GM18505 (cell line): ENCODE measurements around the gene PRRC2C.

Experiments
- ATAC-seq: cut with Tn5 transposase; IDR thresholded peaks from one replicate; pipeline ENCODE4 v1.9.1; 2021; ENCODE audit not compliant: unreplicated experiment
- POLR2A ChIP-seq: IDR thresholded peaks from 4 replicates; pipeline ENCODE4 v1.6.1; 2011; ENCODE audit warnings: borderline replicate concordance; ENCODE audit not compliant: insufficient read depth, insufficient read length; ENCODE audit errors: extremely low read depth

PRRC2C gene

GRCh38 chr1:171477804-171478203, 7.5 kb upstream of the PRRC2C start:
- TF ChIP-seq POLR2A, result no peak
- ATAC-seq, result no peak

GRCh38 chr1:171480035-171480434, 5.3 kb upstream of the PRRC2C start:
- no peak for ATAC-seq
- no peak for TF ChIP-seq POLR2A

- ATAC-seq, result peak; percentile 59
- no peak for TF ChIP-seq POLR2A
Observed at GRCh38 chr1:171484760-171485374, 463 bp upstream of the PRRC2C start.

GRCh38 chr1:171486048-171486519, 754 bp downstream of the PRRC2C start:
- TF ChIP-seq POLR2A, result no peak
- ATAC-seq, result peak; percentile 30

GRCh38 chr1:171487038-171487437, 1.7 kb downstream of the PRRC2C start:
- no peak for ATAC-seq
- TF ChIP-seq POLR2A, result no peak

- no peak for TF ChIP-seq POLR2A
- no peak for ATAC-seq
Observed at GRCh38 chr1:171488190-171488929, 3.0 kb downstream of the PRRC2C start.

- no peak for ATAC-seq
- no peak for TF ChIP-seq POLR2A
Observed at GRCh38 chr1:171494076-171494475, 8.7 kb downstream of the PRRC2C start.

- ATAC-seq, result no peak
- TF ChIP-seq POLR2A, result no peak
Observed at GRCh38 chr1:171495444-171495843, 10.1 kb downstream of the PRRC2C start.

GRCh38 chr1:171500304-171500703, 15.0 kb downstream of the PRRC2C start:
- no peak for ATAC-seq
- no peak for TF ChIP-seq POLR2A

- TF ChIP-seq POLR2A, result no peak
- no peak for ATAC-seq
Observed at GRCh38 chr1:171500803-171501202, 15.5 kb downstream of the PRRC2C start.

- no peak for TF ChIP-seq POLR2A
- ATAC-seq, result peak; percentile 61
Observed at GRCh38 chr1:171501305-171502024, 16.1 kb downstream of the PRRC2C start.

GRCh38 chr1:171506525-171507304, 21.4 kb downstream of the PRRC2C start:
- no peak for TF ChIP-seq POLR2A
- no peak for ATAC-seq

- no peak for ATAC-seq
- TF ChIP-seq POLR2A, result no peak
Observed at GRCh38 chr1:171507435-171507834, 22.1 kb downstream of the PRRC2C start.
